Lower leg skin (tissue), 3 donors: ENCODE data around the gene CEP135.

Experiments
- POLR2A ChIP-seq, 2 donors: fragments of 450-650 bp; IDR thresholded peaks; one replicate each; pipeline ENCODE4 v1.6.1; 2016 to 2017; ENCODE audit warnings: antibody characterized with exemption in 2 of 2, mild to moderate bottlenecking in 1 of 2, moderate library complexity in 1 of 2
- TF ChIP-seq, protein P1 (sequence below), 3 donors: fragments of 450-650 bp; IDR thresholded peaks; one replicate each; pipeline ENCODE4 v1.5.1; 2016; ENCODE audit warnings: antibody characterized with exemption in 3 of 3, mild to moderate bottlenecking in 3 of 3, moderate library complexity in 2 of 3

DNA sequence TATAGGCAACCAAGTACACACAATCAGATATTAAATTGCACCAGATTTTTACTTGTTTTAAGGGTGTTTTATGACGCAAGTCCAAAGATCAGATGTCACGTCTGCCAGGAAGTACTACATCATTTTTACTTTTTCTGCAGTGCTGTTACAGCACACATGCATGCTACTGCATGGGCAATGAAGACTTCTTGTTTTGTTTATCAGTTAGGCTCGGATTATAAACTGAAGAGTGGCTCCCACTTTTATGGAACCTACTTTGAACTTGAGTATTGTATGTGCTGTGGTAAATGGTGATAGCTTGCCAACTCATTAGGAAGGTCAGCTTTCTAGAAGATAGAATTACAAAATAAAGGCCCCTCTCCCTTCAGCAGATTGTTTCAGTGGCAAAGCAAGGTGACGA, 131.6 kb downstream of the CEP135 start:
- TF ChIP-seq, protein P1, sequence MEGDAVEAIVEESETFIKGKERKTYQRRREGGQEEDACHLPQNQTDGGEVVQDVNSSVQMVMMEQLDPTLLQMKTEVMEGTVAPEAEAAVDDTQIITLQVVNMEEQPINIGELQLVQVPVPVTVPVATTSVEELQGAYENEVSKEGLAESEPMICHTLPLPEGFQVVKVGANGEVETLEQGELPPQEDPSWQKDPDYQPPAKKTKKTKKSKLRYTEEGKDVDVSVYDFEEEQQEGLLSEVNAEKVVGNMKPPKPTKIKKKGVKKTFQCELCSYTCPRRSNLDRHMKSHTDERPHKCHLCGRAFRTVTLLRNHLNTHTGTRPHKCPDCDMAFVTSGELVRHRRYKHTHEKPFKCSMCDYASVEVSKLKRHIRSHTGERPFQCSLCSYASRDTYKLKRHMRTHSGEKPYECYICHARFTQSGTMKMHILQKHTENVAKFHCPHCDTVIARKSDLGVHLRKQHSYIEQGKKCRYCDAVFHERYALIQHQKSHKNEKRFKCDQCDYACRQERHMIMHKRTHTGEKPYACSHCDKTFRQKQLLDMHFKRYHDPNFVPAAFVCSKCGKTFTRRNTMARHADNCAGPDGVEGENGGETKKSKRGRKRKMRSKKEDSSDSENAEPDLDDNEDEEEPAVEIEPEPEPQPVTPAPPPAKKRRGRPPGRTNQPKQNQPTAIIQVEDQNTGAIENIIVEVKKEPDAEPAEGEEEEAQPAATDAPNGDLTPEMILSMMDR (IDR thresholded peaks at IDR 0.05): no peak
- TF ChIP-seq POLR2A (IDR thresholded peaks at IDR 0.05): no peak
